ENCODE data around the gene ATXN1. TPM values are rescaled to one million over a fixed set of nuclear protein-coding genes. Genes with fewer than 3 reads are reported as not detected.

ATXN1 gene
- total and polyA plus RNA-seq, 2 experiments from 2014 or later = 4.8 to 9.1 TPM

- TF ChIP-seq, protein P1, sequence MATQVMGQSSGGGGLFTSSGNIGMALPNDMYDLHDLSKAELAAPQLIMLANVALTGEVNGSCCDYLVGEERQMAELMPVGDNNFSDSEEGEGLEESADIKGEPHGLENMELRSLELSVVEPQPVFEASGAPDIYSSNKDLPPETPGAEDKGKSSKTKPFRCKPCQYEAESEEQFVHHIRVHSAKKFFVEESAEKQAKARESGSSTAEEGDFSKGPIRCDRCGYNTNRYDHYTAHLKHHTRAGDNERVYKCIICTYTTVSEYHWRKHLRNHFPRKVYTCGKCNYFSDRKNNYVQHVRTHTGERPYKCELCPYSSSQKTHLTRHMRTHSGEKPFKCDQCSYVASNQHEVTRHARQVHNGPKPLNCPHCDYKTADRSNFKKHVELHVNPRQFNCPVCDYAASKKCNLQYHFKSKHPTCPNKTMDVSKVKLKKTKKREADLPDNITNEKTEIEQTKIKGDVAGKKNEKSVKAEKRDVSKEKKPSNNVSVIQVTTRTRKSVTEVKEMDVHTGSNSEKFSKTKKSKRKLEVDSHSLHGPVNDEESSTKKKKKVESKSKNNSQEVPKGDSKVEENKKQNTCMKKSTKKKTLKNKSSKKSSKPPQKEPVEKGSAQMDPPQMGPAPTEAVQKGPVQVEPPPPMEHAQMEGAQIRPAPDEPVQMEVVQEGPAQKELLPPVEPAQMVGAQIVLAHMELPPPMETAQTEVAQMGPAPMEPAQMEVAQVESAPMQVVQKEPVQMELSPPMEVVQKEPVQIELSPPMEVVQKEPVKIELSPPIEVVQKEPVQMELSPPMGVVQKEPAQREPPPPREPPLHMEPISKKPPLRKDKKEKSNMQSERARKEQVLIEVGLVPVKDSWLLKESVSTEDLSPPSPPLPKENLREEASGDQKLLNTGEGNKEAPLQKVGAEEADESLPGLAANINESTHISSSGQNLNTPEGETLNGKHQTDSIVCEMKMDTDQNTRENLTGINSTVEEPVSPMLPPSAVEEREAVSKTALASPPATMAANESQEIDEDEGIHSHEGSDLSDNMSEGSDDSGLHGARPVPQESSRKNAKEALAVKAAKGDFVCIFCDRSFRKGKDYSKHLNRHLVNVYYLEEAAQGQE (IDR thresholded peaks at IDR 0.05; ENCODE audit: unreplicated experiment) = no peak
- TF ChIP-seq, protein P2, sequence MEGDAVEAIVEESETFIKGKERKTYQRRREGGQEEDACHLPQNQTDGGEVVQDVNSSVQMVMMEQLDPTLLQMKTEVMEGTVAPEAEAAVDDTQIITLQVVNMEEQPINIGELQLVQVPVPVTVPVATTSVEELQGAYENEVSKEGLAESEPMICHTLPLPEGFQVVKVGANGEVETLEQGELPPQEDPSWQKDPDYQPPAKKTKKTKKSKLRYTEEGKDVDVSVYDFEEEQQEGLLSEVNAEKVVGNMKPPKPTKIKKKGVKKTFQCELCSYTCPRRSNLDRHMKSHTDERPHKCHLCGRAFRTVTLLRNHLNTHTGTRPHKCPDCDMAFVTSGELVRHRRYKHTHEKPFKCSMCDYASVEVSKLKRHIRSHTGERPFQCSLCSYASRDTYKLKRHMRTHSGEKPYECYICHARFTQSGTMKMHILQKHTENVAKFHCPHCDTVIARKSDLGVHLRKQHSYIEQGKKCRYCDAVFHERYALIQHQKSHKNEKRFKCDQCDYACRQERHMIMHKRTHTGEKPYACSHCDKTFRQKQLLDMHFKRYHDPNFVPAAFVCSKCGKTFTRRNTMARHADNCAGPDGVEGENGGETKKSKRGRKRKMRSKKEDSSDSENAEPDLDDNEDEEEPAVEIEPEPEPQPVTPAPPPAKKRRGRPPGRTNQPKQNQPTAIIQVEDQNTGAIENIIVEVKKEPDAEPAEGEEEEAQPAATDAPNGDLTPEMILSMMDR (conservative IDR thresholded peaks at IDR 0.05; ENCODE audit: low read depth in 2 of 2) = no peak
- TF ChIP-seq STAT1 (IDR thresholded peaks at IDR 0.05; ENCODE audit: unreplicated experiment) (no peak), NANOG (IDR thresholded peaks at IDR 0.05; ENCODE audit: borderline replicate concordance) (no peak), POLR2AphosphoS5 (IDR thresholded peaks at IDR 0.05; ENCODE audit: low read depth) (no peak), EZH2 (IDR thresholded peaks at IDR 0.05; ENCODE audit: low read depth, unreplicated experiment) (no peak)
Measured at GRCh38 chr6:16683641-16684194, 77.5 kb downstream of the ATXN1 start (continued).

DNA sequence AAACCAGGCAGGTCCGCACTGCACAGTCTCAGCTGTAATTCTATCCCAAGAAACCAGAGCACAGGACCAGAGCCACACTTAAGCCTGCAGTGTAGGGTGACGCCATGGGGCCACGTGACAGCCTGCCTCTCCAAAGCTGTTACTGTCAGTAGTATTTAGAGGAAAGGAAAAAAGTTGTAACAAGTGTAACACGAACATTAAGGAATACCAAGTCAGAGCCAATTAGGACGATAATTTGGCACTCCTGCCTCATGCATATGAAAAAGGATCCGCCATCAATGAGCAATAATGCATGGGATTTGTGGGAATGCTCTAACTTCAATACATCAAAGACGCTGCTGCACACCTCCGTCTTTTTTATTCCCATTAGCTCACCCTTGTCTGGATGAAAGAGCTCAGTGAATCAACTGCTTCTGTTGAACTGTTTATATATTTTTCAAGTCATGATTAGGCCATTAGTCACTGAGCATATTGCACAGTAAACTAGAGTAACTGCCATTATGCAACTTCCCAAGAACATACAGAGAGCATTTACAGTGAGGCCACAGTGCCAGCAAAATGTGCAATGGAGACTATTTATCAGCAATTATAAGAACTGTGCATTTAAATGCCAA, 79.9 kb downstream of the ATXN1 start:
- no peaks in the 10 kb centered on the region for H3K27me3 ChIP-seq (ENCODE audit: insufficient read depth)
- Mint-ChIP-seq H3K27me3 (ENCODE audit: insufficient read depth, low read depth, poor library complexity) (peaks cover 5% of the 10 kb centered on the region), H3K4me1 (peaks cover 4% of the 10 kb centered on the region; the same call in 2 of the 3 replicates), H3K27ac (no peak overlapping the region), H3K36me3 (ENCODE audit: low read depth) (no peaks in the 10 kb centered on the region), H3K9me3 (no peaks in the 10 kb centered on the region), H3K4me3 (no peak overlapping the region)
- no peaks in the 10 kb centered on the region for H4K20me1 ChIP-seq (replicated peaks; ENCODE audit: insufficient read depth)
- no peak overlapping the region for H3K4me3 ChIP-seq
- H3K36me3 ChIP-seq (ENCODE audit: insufficient read depth) = no peaks in the 10 kb centered on the region
- no peak overlapping the region for H2AFZ ChIP-seq
- H3K79me2 ChIP-seq (replicated peaks; ENCODE audit: insufficient read depth) = no peaks in the 10 kb centered on the region
- H3K27ac ChIP-seq (ENCODE audit: low read depth) = no peak overlapping the region
- H3K9me2 ChIP-seq (ENCODE audit: insufficient read depth) = no peaks in the 10 kb centered on the region
- H3K4me2 ChIP-seq = no peak overlapping the region
- H3F3A ChIP-seq (replicated peaks; ENCODE audit: low read depth) = no peaks in the 10 kb centered on the region
- no peak for TF ChIP-seq ZNF331 (CRISPR knock-in tag; IDR thresholded peaks at IDR 0.05; ENCODE audit: low read depth)
- TF ChIP-seq, protein P2 (conservative IDR thresholded peaks at IDR 0.05; ENCODE audit: low read depth in 2 of 2) = no peak
- no peak for TF ChIP-seq NANOG (IDR thresholded peaks at IDR 0.05; ENCODE audit: borderline replicate concordance)
- no peak for TF ChIP-seq CREB1 (CRISPR knock-in tag; IDR thresholded peaks at IDR 0.05; ENCODE audit: low read depth)
- TF ChIP-seq ZNF114 (CRISPR knock-in tag; IDR thresholded peaks at IDR 0.05) = no peak
- no peak for TF ChIP-seq ETS1 (IDR thresholded peaks at IDR 0.05)
- TF ChIP-seq JUNB (IDR thresholded peaks at IDR 0.05; ENCODE audit: unreplicated experiment) = no peak
- no peak for TF ChIP-seq POLR2AphosphoS5 (IDR thresholded peaks at IDR 0.05; ENCODE audit: low read depth)
- TF ChIP-seq EZH2phosphoT487 (IDR thresholded peaks at IDR 0.05; ENCODE audit: unreplicated experiment) = no peak
- TF ChIP-seq EZH2 (IDR thresholded peaks at IDR 0.05; ENCODE audit: low read depth, unreplicated experiment) = no peak
- TF ChIP-seq, protein P1 (IDR thresholded peaks at IDR 0.05; ENCODE audit: unreplicated experiment) = no peak
- H3K4me1 ChIP-seq (ENCODE audit: insufficient read depth) = no peaks in the 10 kb centered on the region
- no peak for DNase-seq (ENCODE audit: low spot score)
- ATAC-seq = no peak

Measured in GM23338 (cell line).